CD4-positive, alpha-beta memory T cell (primary cell): ENCODE data around the gene C1orf21. TPM values are rescaled to one million over a fixed set of nuclear protein-coding genes. Genes with fewer than 3 reads are reported as not detected.

Experiments
- CTCF ChIA-PET: fragments of 350-600 bp; sonication (Branson Sonifier 250); formaldehyde crosslinking; loops from one replicate; lab custom pipeline; 2021; ENCODE audit warnings: inconsistent platforms; ENCODE audit not compliant: partially characterized antibody; lab: Charles Lee
- POLR2A ChIA-PET: fragments of 350-600 bp; sonication (Branson Sonifier 250); formaldehyde crosslinking; loops from one replicate; lab custom pipeline; 2021; ENCODE audit not compliant: partially characterized antibody; lab: Charles Lee
- DNase-seq, 5 donors: peaks; one replicate each; pipeline versions ENCODE4 v3.0.0 to v3.0.0-alpha.2; 2020 to 2022; ENCODE audit warnings: mixed read lengths in 1 of 5
- H3K27ac ChIP-seq: one replicate; pipeline ENCODE4 v1.7.0; 2013; ENCODE audit warnings: low read depth, low read length
- H3K27me3 ChIP-seq: 2 replicates; pipeline ENCODE4 v1.7.0; 2013; ENCODE audit warnings: mild to moderate bottlenecking, low read length, moderate library complexity; ENCODE audit not compliant: insufficient read depth
- H3K36me3 ChIP-seq: 2 replicates; pipeline ENCODE4 v1.7.0; 2013; ENCODE audit warnings: mild to moderate bottlenecking, low read length, moderate library complexity; ENCODE audit not compliant: insufficient read depth
- H3K4me1 ChIP-seq: 2 replicates; pipeline ENCODE4 v1.7.0; 2013; ENCODE audit warnings: mild to moderate bottlenecking, low read length, moderate library complexity; ENCODE audit not compliant: insufficient read depth
- H3K4me3 ChIP-seq, 2 donors: one replicate each; pipeline ENCODE4 v1.7.0; 2013; ENCODE audit warnings: low read length in 2 of 2, mild to moderate bottlenecking in 1 of 2
- H3K9me3 ChIP-seq, 2 donors: one replicate each; pipeline ENCODE4 v1.7.0; 2013; ENCODE audit warnings: low read length in 2 of 2, control low read depth in 1 of 2; ENCODE audit not compliant: control insufficient read depth in 1 of 2
- H3K27ac Mint-ChIP-seq, 7 donors: one replicate each; pipeline ENCODE4 v1.8.0; 2020 to 2021; ENCODE audit warnings: mixed read lengths in 7 of 7, mild to moderate bottlenecking in 6 of 7, inconsistent platforms in 3 of 7, moderate library complexity in 3 of 7
- H3K27me3 Mint-ChIP-seq, 2 donors: one replicate each; pipeline ENCODE4 v1.8.0; 2020 to 2021; ENCODE audit warnings: mixed read lengths in 2 of 2
- H3K36me3 Mint-ChIP-seq, 2 donors: one replicate each; pipeline ENCODE4 v1.8.0; 2020 to 2021; ENCODE audit warnings: mixed read lengths in 2 of 2, inconsistent platforms in 1 of 2, mild to moderate bottlenecking in 1 of 2
- H3K4me1 Mint-ChIP-seq, 4 donors: one replicate each; pipeline ENCODE4 v1.8.0; 2020 to 2021; ENCODE audit warnings: mixed read lengths in 4 of 4, mild to moderate bottlenecking in 1 of 4
- H3K4me3 Mint-ChIP-seq, 8 donors: one replicate each; pipeline ENCODE4 v1.8.0; 2020 to 2021; ENCODE audit warnings: mixed read lengths in 8 of 8, mild to moderate bottlenecking in 7 of 8, moderate library complexity in 6 of 8, inconsistent platforms in 3 of 8
- H3K9me3 Mint-ChIP-seq, 8 donors: one replicate each; pipeline ENCODE4 v1.8.0; 2020 to 2021; ENCODE audit warnings: mixed read lengths in 8 of 8, mild to moderate bottlenecking in 5 of 8, inconsistent platforms in 3 of 8, moderate library complexity in 1 of 8
- intact Hi-C: fragments of 100-400 bp; cut with micrococcal nuclease; formaldehyde crosslinking; loops from one replicate; pipeline ENCODE4 v1.15.1; 2023
- polyA plus RNA-seq, 2 donors: library from polyadenylated mRNA; unstranded; fragments of 300-500 nt; fragmentation: Illumina TruSeq; gene quantifications; one replicate each; pipeline ENCODE4 v1.2.3, GENCODE V29; 2021
- total RNA-seq, 2 experiments: library from RNA; stranded (reverse); gene quantifications; one replicate each; pipeline ENCODE4 v1.2.3, GENCODE V29; 2021

Gene C1orf21
- total and polyA plus RNA-seq, 4 experiments from 2014 or later, result 0.20 to 0.80 (median 0.55) TPM

- H3K4me3 Mint-ChIP-seq, result no peak overlapping the region
- no peaks in the 10 kb centered on the region for H3K27me3 ChIP-seq
- H3K27me3 Mint-ChIP-seq, result peaks cover 0 to 3% of the 10 kb centered on the region in 2 donors
- intact Hi-C loops, result no loop called here
- POLR2A ChIA-PET, result no interaction called here
- H3K36me3 Mint-ChIP-seq, result no peaks in the 10 kb centered on the region
- CTCF ChIA-PET, result no interaction called here
- DNase-seq, result no peak
- H3K27ac ChIP-seq, result no peak overlapping the region
- H3K4me3 ChIP-seq, result no peak overlapping the region
- H3K4me1 ChIP-seq, result no peaks in the 10 kb centered on the region
- H3K27ac Mint-ChIP-seq, result no peak overlapping the region
- no peaks in the 10 kb centered on the region for H3K9me3 Mint-ChIP-seq
- H3K9me3 ChIP-seq, result no peaks in the 10 kb centered on the region
- no peaks in the 10 kb centered on the region for H3K4me1 Mint-ChIP-seq
- no peaks in the 10 kb centered on the region for H3K36me3 ChIP-seq
These were observed 227.8 kb downstream of the C1orf21 start for GRCh38 chr1:184614667-184615066.

DNA sequence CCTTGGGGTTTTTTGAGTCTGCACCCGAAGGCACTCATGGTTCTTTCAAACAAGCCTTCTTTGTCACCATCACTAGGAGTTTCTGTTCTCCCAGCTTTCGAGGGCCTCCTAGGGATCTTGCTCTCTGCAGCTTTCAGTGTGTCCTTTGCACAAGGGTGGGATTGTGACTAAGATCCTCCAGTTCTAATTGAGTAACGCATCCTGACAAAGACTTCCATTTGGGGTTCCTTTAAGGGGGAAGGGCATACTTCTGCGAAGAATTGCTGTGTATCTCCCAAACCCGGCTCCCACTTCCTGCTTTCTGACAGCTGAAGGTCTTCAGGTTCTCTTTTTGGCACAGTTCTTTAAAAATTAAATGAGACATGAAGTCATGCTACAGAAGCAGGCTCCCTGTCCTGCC lies 228.5 kb downstream of the C1orf21 start:
- Histone ChIP-seq H3K27ac (no peak overlapping the region), H3K36me3 (no peaks in the 10 kb centered on the region), H3K27me3 (no peaks in the 10 kb centered on the region), H3K4me3 (no peak overlapping the region), H3K4me1 (no peaks in the 10 kb centered on the region), H3K9me3 (no peaks in the 10 kb centered on the region)
- Mint-ChIP-seq H3K27ac (no peak overlapping the region), H3K36me3 (no peaks in the 10 kb centered on the region), H3K27me3 (peaks cover 0 to 3% of the 10 kb centered on the region in 2 donors), H3K9me3 (no peaks in the 10 kb centered on the region), H3K4me1 (no peaks in the 10 kb centered on the region), H3K4me3 (no peak overlapping the region)
- no peak for DNase-seq
- POLR2A ChIA-PET, result no interaction called here
- intact Hi-C loops, result no loop called here
- CTCF ChIA-PET, result no interaction called here

DNA sequence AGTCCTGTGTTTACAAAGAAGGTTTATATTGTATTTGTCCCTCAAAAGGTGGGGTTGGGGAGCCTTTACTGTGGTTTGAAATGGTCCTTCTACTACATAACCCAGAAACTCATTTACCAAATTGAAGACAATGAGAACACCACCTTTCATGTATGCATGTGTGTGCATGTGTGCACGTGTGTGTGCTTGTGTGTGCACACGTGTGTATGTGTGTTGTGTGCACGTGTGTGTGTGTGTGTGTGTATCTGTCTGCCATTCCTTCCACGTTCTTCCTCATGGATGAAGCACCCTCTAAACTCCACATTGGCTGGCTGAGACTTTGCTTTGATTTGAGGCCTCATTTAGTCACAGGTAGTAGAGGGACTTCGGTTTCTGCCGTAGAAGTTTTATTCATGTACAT lies 229.7 kb downstream of the C1orf21 start:
- no peaks in the 10 kb centered on the region for H3K36me3 ChIP-seq
- CTCF ChIA-PET, result no interaction called here
- H3K9me3 Mint-ChIP-seq, result no peaks in the 10 kb centered on the region
- H3K27me3 Mint-ChIP-seq, result peaks cover 0 to 3% of the 10 kb centered on the region in 2 donors
- H3K4me3 Mint-ChIP-seq, result no peak overlapping the region
- H3K4me3 ChIP-seq, result no peak overlapping the region
- H3K27ac Mint-ChIP-seq, result no peak overlapping the region
- intact Hi-C loops, result no loop called here
- H3K27me3 ChIP-seq, result no peaks in the 10 kb centered on the region
- POLR2A ChIA-PET, result no interaction called here
- no peaks in the 10 kb centered on the region for H3K9me3 ChIP-seq
- no peak for DNase-seq
- H3K36me3 Mint-ChIP-seq, result no peaks in the 10 kb centered on the region
- H3K27ac ChIP-seq, result no peak overlapping the region
- no peaks in the 10 kb centered on the region for H3K4me1 ChIP-seq
- H3K4me1 Mint-ChIP-seq, result no peaks in the 10 kb centered on the region

DNA sequence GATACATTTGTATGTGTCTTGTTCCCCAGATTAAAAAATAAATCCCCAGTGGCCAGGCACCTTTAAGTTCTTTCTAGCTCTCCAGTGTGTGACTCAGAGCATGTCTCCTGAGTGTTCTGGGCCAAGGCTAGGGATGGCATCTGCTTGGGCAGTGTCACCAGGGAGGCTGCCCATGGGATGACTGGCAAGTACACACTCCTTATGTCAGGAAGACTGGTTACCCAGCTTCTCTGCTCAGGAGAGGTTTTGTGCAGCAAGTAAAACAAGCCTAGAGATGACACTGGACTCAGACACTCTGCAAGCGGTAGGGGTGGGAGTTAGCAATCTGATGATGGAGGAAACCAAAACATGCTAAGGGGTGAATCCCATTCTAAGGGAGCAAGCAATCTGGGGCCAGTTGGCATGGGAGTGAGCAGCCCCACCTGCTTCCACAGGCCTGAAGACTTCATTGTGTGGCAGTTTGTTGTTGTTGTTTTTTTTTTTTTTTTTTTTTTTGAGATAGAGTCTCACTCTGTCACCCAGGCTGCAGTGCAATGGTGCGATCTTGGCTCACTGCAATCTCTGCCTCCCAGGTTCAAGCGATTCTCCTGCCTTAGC lies 230.7 kb downstream of the C1orf21 start:
- H3K27me3 Mint-ChIP-seq, result peaks cover 4 to 6% of the 10 kb centered on the region in 2 donors
- no peaks in the 10 kb centered on the region for H3K36me3 ChIP-seq
- no peaks in the 10 kb centered on the region for H3K4me1 ChIP-seq
- no peak overlapping the region for H3K4me3 ChIP-seq
- H3K27ac Mint-ChIP-seq, result no peak overlapping the region
- H3K4me1 Mint-ChIP-seq, result no peaks in the 10 kb centered on the region
- no peak overlapping the region for H3K27ac ChIP-seq
- no peaks in the 10 kb centered on the region for H3K9me3 Mint-ChIP-seq
- ChIA-PET POLR2A (no interaction called here), CTCF (no interaction called here)
- H3K9me3 ChIP-seq, result no peaks in the 10 kb centered on the region
- intact Hi-C loops, result no loop called here
- no peak for DNase-seq
- H3K27me3 ChIP-seq, result no peaks in the 10 kb centered on the region
- H3K36me3 Mint-ChIP-seq, result no peaks in the 10 kb centered on the region
- H3K4me3 Mint-ChIP-seq, result no peak overlapping the region

DNA sequence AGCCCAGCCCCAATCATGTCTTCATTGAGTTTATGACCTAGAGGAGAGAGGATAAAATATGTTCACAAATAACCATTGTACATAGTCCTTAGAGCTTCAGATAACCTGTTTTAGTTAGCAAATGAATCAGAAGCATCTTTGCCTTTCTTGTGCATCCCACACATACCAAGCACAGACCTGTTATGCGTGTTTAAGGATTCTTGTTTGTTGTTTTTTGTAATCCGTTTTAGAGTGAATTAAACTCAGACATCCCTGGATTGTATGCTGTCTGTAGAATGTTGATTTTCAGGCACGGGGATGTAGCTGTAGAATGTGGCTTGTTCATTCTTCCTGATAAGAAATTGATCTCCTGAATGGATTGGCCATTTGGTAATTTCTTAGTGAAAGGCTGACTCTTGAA lies 232.0 kb downstream of the C1orf21 start:
- intact Hi-C loops, result no loop called here
- H3K9me3 Mint-ChIP-seq, result no peaks in the 10 kb centered on the region
- Histone ChIP-seq H3K27ac (no peak overlapping the region), H3K36me3 (no peaks in the 10 kb centered on the region), H3K4me3 (no peak overlapping the region), H3K27me3 (no peaks in the 10 kb centered on the region), H3K4me1 (no peaks in the 10 kb centered on the region), H3K9me3 (no peaks in the 10 kb centered on the region)
- H3K27ac Mint-ChIP-seq, result no peak overlapping the region
- DNase-seq, result no peak
- ChIA-PET POLR2A (no interaction called here), CTCF (no interaction called here)
- H3K36me3 Mint-ChIP-seq, result no peaks in the 10 kb centered on the region
- H3K27me3 Mint-ChIP-seq, result peaks cover 5 to 6% of the 10 kb centered on the region in 2 donors
- H3K4me1 Mint-ChIP-seq, result no peaks in the 10 kb centered on the region
- H3K4me3 Mint-ChIP-seq, result no peak overlapping the region

DNA sequence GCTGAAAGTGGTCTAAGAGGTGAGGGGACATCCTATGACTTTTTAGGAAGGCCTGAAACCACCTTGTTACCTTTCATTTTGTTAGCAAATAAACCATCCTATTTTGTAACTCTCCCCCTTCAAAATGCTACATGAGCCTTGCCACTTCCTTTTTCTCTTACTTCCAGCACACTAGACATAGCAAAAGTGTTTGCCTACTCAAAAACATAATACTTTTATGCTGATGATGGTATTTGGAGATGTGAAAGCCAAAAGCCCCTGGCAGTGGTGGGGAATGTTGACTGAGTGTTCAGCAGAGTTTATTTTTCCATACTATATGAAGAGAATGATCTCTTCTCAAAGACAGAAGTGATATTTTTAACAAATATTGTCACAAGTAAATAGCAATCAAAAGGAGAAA lies 233.6 kb downstream of the C1orf21 start:
- intact Hi-C loops, result no loop called here
- CTCF ChIA-PET, result no interaction called here

GRCh38 chr1:184621260-184621659 lies 234.4 kb downstream of the C1orf21 start:
- Mint-ChIP-seq H3K9me3 (no peaks in the 10 kb centered on the region), H3K4me1 (no peaks in the 10 kb centered on the region), H3K4me3 (no peak overlapping the region), H3K27ac (no peak overlapping the region), H3K36me3 (no peaks in the 10 kb centered on the region), H3K27me3 (peaks cover 9 to 11% of the 10 kb centered on the region in 2 donors)
- Histone ChIP-seq H3K27me3 (no peaks in the 10 kb centered on the region), H3K27ac (no peak overlapping the region), H3K36me3 (no peaks in the 10 kb centered on the region), H3K4me3 (no peak overlapping the region), H3K9me3 (no peaks in the 10 kb centered on the region), H3K4me1 (no peaks in the 10 kb centered on the region)
- intact Hi-C loops, result no loop called here
- CTCF ChIA-PET, result no interaction called here
- no peak for DNase-seq
- POLR2A ChIA-PET, result no interaction called here

More for the DNA sequence above, 233.6 kb downstream of the C1orf21 start:
- H3K9me3 ChIP-seq, result no peaks in the 10 kb centered on the region
- H3K27me3 ChIP-seq, result no peaks in the 10 kb centered on the region
- H3K4me3 ChIP-seq, result no peak overlapping the region
- H3K36me3 ChIP-seq, result no peaks in the 10 kb centered on the region
- no peaks in the 10 kb centered on the region for H3K9me3 Mint-ChIP-seq
- no peaks in the 10 kb centered on the region for H3K4me1 Mint-ChIP-seq
- no peak for DNase-seq
- POLR2A ChIA-PET, result no interaction called here
- H3K36me3 Mint-ChIP-seq, result no peaks in the 10 kb centered on the region
- H3K27me3 Mint-ChIP-seq, result peaks cover 7 to 11% of the 10 kb centered on the region in 2 donors
- H3K4me3 Mint-ChIP-seq, result no peak overlapping the region
- H3K27ac ChIP-seq, result no peak overlapping the region
- no peak overlapping the region for H3K27ac Mint-ChIP-seq
- no peaks in the 10 kb centered on the region for H3K4me1 ChIP-seq
